HG03565 (cell line): ENCODE measurements around the gene BCL11B.

Experiments
- ATAC-seq: cut with Tn5 transposase; IDR thresholded peaks from one replicate; pipeline ENCODE4 v1.9.1; 2021; ENCODE audit warnings: mild to moderate bottlenecking, moderate library complexity; ENCODE audit not compliant: unreplicated experiment

BCL11B gene

GRCh38 chr14:99271951-99272631, at the start of gene BCL11B:
BCL11B (minus strand) TSS chr14:99272197; CDS start chr14:99271218, 979 bp downstream.
- ATAC-seq, result peak; percentile 85

- no peak for ATAC-seq
Observed at GRCh38 chr14:99321236-99321925, 49.4 kb upstream of the BCL11B start.

GRCh38 chr14:99320621-99321235, 48.7 kb upstream of the BCL11B start:
- no peak for ATAC-seq

GRCh38 chr14:99320105-99320572, 48.1 kb upstream of the BCL11B start:
- ATAC-seq, result peak; percentile 76

GRCh38 chr14:99318959-99319295, 46.9 kb upstream of the BCL11B start:
- ATAC-seq, result no peak

- ATAC-seq, result no peak
Observed at GRCh38 chr14:99318091-99318958, 46.3 kb upstream of the BCL11B start.

- ATAC-seq, result no peak
Observed at GRCh38 chr14:99317231-99318090, 45.5 kb upstream of the BCL11B start.

- ATAC-seq, result no peak
Observed at GRCh38 chr14:99316281-99317163, 44.5 kb upstream of the BCL11B start.

GRCh38 chr14:99315197-99315596, 43.2 kb upstream of the BCL11B start:
- no peak for ATAC-seq

GRCh38 chr14:99314623-99315022, 42.6 kb upstream of the BCL11B start:
- no peak for ATAC-seq

GRCh38 chr14:99313234-99313633, 41.2 kb upstream of the BCL11B start:
- ATAC-seq, result no peak

- no peak for ATAC-seq
Observed at GRCh38 chr14:99312106-99312505, 40.1 kb upstream of the BCL11B start.

- no peak for ATAC-seq
Observed at GRCh38 chr14:99309220-99309766, 37.3 kb upstream of the BCL11B start.

- ATAC-seq, result no peak
Observed at GRCh38 chr14:99304208-99304607, 32.2 kb upstream of the BCL11B start.

GRCh38 chr14:99300190-99300589, 28.2 kb upstream of the BCL11B start:
- ATAC-seq, result no peak

GRCh38 chr14:99296517-99296916, 24.5 kb upstream of the BCL11B start:
- ATAC-seq, result no peak

GRCh38 chr14:99289394-99290189, 17.6 kb upstream of the BCL11B start:
- no peak for ATAC-seq

- ATAC-seq, result no peak
Observed at GRCh38 chr14:99288948-99289347, 17.0 kb upstream of the BCL11B start.
